ENCODE measurements around the gene NTM. TPM values are rescaled to one million over a fixed set of nuclear protein-coding genes. Genes with fewer than 3 reads are reported as not detected.

NTM gene
- total and polyA plus RNA-seq, 4 experiments from 2014 or later = not detected

DNA sequence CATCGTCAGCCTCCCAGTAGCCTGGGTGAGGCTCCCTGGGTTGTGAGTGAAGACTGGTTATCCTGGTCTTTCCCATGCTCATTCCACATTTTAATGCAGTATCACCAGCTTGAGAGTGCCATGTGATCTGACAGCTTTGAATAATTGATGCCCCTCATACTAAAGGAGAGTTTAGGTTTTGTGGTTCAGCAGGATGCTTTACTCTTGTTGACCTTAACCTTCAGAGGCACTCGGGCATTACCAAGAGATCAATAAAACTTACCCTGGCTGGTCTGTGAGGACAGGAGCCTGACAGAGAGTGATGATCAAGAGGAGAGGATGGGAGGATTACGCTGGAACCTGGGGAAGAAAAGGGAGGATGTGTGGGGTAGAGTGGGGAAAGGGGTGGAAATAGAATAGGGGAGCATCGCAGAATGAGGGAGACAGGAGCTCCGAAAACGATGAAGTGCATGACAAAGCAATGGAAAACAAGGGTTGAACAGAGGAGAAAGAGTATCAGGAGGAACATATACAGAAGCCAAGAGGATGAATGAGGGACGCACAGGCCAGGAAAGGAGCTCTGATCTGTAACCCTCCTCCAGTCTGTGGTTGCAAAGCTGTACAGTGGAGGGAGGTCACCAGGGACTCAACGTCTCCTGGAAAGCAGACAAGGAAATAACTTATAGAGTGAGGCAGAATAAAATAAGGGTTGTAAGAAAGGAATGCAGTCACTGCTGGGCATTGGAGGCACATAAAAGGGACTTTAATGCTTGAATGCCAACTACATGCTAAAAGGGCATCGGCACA lies 594.5 kb downstream of the NTM start:
- no peaks in the 10 kb centered on the region for H3K9me3 ChIP-seq (ENCODE audit: control insufficient read depth in 1 of 2, low read length in 2 of 2)
- no peaks in the 10 kb centered on the region for H3K36me3 ChIP-seq (ENCODE audit: insufficient read depth, low read length)
- H3K27ac ChIP-seq (ENCODE audit: low read depth, low read length) = no peak overlapping the region
- Mint-ChIP-seq H3K4me1 (no peaks in the 10 kb centered on the region), H3K27me3 (no peaks in the 10 kb centered on the region), H3K27ac (no peak overlapping the region), H3K36me3 (no peaks in the 10 kb centered on the region), H3K4me3 (no peak overlapping the region), H3K9me3 (peaks cover 0 to 3% (median 0%) of the 10 kb centered on the region in 8 donors)
- DNase-seq = no peak
- ChIA-PET POLR2A (ENCODE audit: partially characterized antibody) (no interaction called here), CTCF (ENCODE audit: partially characterized antibody) (no interaction called here)
- H3K4me1 ChIP-seq (ENCODE audit: insufficient read depth, low read length) = no peaks in the 10 kb centered on the region
- intact Hi-C loops (cut with micrococcal nuclease) = no loop called here
- H3K27me3 ChIP-seq (ENCODE audit: insufficient read depth, low read length) = no peaks in the 10 kb centered on the region
- no peak overlapping the region for H3K4me3 ChIP-seq (ENCODE audit: low read length in 2 of 2)

DNA sequence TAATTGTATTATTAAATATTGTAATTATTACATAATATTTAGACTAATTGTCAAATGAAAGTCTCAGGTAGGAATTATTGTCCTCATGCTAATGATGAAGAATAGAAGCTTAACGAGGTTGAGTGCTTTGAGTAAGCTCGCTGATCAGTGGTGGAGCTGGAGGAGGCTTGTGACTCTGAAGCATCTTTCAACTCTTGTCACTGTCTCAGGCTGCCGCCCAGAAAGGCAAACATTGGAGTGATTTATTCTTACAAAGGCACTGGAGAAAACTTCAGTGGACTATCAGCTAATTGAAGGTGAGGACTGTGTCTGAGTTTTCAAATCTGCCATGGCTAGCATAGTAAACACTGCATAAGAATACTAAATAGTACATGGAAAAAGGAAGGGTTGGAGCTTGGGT lies 595.1 kb downstream of the NTM start:
- Mint-ChIP-seq H3K36me3 (no peaks in the 10 kb centered on the region), H3K4me1 (no peaks in the 10 kb centered on the region), H3K27ac (no peak overlapping the region), H3K4me3 (no peak overlapping the region), H3K27me3 (no peaks in the 10 kb centered on the region), H3K9me3 (peaks cover 0 to 3% (median 0%) of the 10 kb centered on the region in 8 donors)
- H3K4me3 ChIP-seq (ENCODE audit: low read length in 2 of 2) = no peak overlapping the region
- POLR2A ChIA-PET (ENCODE audit: partially characterized antibody) = no interaction called here
- no peak for DNase-seq
- intact Hi-C loops (cut with micrococcal nuclease) = no loop called here
- H3K27me3 ChIP-seq (ENCODE audit: insufficient read depth, low read length) = no peaks in the 10 kb centered on the region
- H3K9me3 ChIP-seq (ENCODE audit: control insufficient read depth in 1 of 2, low read length in 2 of 2) = no peaks in the 10 kb centered on the region
- CTCF ChIA-PET (ENCODE audit: partially characterized antibody) = no interaction called here
- no peaks in the 10 kb centered on the region for H3K36me3 ChIP-seq (ENCODE audit: insufficient read depth, low read length)
- no peaks in the 10 kb centered on the region for H3K4me1 ChIP-seq (ENCODE audit: insufficient read depth, low read length)
- no peak overlapping the region for H3K27ac ChIP-seq (ENCODE audit: low read depth, low read length)

- Mint-ChIP-seq H3K9me3 (peaks cover 0 to 4% (median 0%) of the 10 kb centered on the region in 8 donors), H3K4me1 (no peaks in the 10 kb centered on the region), H3K27ac (no peak overlapping the region), H3K4me3 (no peak overlapping the region), H3K36me3 (no peaks in the 10 kb centered on the region), H3K27me3 (no peaks in the 10 kb centered on the region)
- DNase-seq = no peak
- ChIA-PET CTCF (ENCODE audit: partially characterized antibody) (no interaction called here), POLR2A (ENCODE audit: partially characterized antibody) (no interaction called here)
- Histone ChIP-seq H3K27me3 (ENCODE audit: insufficient read depth, low read length) (no peaks in the 10 kb centered on the region), H3K4me1 (ENCODE audit: insufficient read depth, low read length) (no peaks in the 10 kb centered on the region), H3K4me3 (ENCODE audit: low read length in 2 of 2) (no peak overlapping the region), H3K9me3 (ENCODE audit: control insufficient read depth in 1 of 2, low read length in 2 of 2) (no peaks in the 10 kb centered on the region), H3K36me3 (ENCODE audit: insufficient read depth, low read length) (no peaks in the 10 kb centered on the region), H3K27ac (ENCODE audit: low read depth, low read length) (no peak overlapping the region)
- intact Hi-C loops (cut with micrococcal nuclease) = no loop called here
Measured at GRCh38 chr11:131966667-131967066, 596.3 kb downstream of the NTM start.

DNA sequence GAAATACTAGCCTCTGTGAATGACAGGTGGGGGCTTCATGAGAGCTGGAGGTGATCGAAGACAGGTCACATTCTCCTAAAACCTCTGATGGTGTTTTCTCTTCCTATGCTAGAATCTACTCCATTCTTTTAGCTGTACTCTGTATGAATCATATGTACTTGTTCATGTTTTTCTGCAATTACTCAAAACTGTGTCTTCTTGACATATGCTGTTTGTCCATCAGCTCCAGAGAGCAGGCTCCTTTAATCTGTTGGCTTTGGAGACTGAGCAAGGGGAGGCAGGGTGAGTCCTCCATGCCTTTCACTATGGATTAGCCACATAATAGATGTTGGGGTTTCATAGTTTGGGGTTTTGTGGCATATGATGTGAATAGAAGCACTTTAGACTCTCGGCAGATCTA lies 598.8 kb downstream of the NTM start:
- Histone ChIP-seq H3K27me3 (ENCODE audit: insufficient read depth, low read length) (no peaks in the 10 kb centered on the region), H3K9me3 (ENCODE audit: control insufficient read depth in 1 of 2, low read length in 2 of 2) (no peaks in the 10 kb centered on the region), H3K27ac (ENCODE audit: low read depth, low read length) (no peak overlapping the region), H3K4me3 (ENCODE audit: low read length in 2 of 2) (no peak overlapping the region), H3K36me3 (ENCODE audit: insufficient read depth, low read length) (no peaks in the 10 kb centered on the region), H3K4me1 (ENCODE audit: insufficient read depth, low read length) (no peaks in the 10 kb centered on the region)
- Mint-ChIP-seq H3K4me3 (no peak overlapping the region), H3K36me3 (no peaks in the 10 kb centered on the region), H3K27me3 (no peaks in the 10 kb centered on the region), H3K27ac (no peak overlapping the region), H3K4me1 (no peaks in the 10 kb centered on the region), H3K9me3 (peaks cover 0 to 5% (median 0%) of the 10 kb centered on the region in 8 donors)
- DNase-seq = no peak
- ChIA-PET CTCF (ENCODE audit: partially characterized antibody) (no interaction called here), POLR2A (ENCODE audit: partially characterized antibody) (no interaction called here)
- intact Hi-C loops (cut with micrococcal nuclease) = no loop called here

GRCh38 chr11:131973061-131973460 lies 602.6 kb downstream of the NTM start:
- no peak overlapping the region for H3K4me3 Mint-ChIP-seq
- Histone ChIP-seq H3K27me3 (ENCODE audit: insufficient read depth, low read length) (no peaks in the 10 kb centered on the region), H3K36me3 (ENCODE audit: insufficient read depth, low read length) (no peaks in the 10 kb centered on the region), H3K4me3 (ENCODE audit: low read length in 2 of 2) (no peak overlapping the region), H3K4me1 (ENCODE audit: insufficient read depth, low read length) (no peaks in the 10 kb centered on the region), H3K9me3 (ENCODE audit: control insufficient read depth in 1 of 2, low read length in 2 of 2) (no peaks in the 10 kb centered on the region), H3K27ac (ENCODE audit: low read depth, low read length) (no peak overlapping the region)
- no peaks in the 10 kb centered on the region for H3K4me1 Mint-ChIP-seq
- H3K27me3 Mint-ChIP-seq = no peaks in the 10 kb centered on the region
- peaks cover 0 to 7% (median 4%) of the 10 kb centered on the region in 8 donors for H3K9me3 Mint-ChIP-seq
- no peak overlapping the region for H3K27ac Mint-ChIP-seq
- no peak for DNase-seq
- intact Hi-C loops (cut with micrococcal nuclease) = no loop called here
- H3K36me3 Mint-ChIP-seq = no peaks in the 10 kb centered on the region
- ChIA-PET CTCF (ENCODE audit: partially characterized antibody) (no interaction called here), POLR2A (ENCODE audit: partially characterized antibody) (no interaction called here)

- no peak overlapping the region for H3K27ac ChIP-seq (ENCODE audit: low read depth, low read length)
- H3K4me1 ChIP-seq (ENCODE audit: insufficient read depth, low read length) = no peaks in the 10 kb centered on the region
- intact Hi-C loops (cut with micrococcal nuclease) = no loop called here
- peaks cover 0 to 7% (median 5%) of the 10 kb centered on the region in 8 donors for H3K9me3 Mint-ChIP-seq
- no peak for DNase-seq
- ChIA-PET POLR2A (ENCODE audit: partially characterized antibody) (no interaction called here), CTCF (ENCODE audit: partially characterized antibody) (no interaction called here)
- no peaks in the 10 kb centered on the region for H3K36me3 Mint-ChIP-seq
- no peaks in the 10 kb centered on the region for H3K27me3 Mint-ChIP-seq
- no peaks in the 10 kb centered on the region for H3K36me3 ChIP-seq (ENCODE audit: insufficient read depth, low read length)
- no peaks in the 10 kb centered on the region for H3K9me3 ChIP-seq (ENCODE audit: control insufficient read depth in 1 of 2, low read length in 2 of 2)
- no peak overlapping the region for H3K4me3 Mint-ChIP-seq
- no peak overlapping the region for H3K27ac Mint-ChIP-seq
- H3K27me3 ChIP-seq (ENCODE audit: insufficient read depth, low read length) = no peaks in the 10 kb centered on the region
- no peaks in the 10 kb centered on the region for H3K4me1 Mint-ChIP-seq
- H3K4me3 ChIP-seq (ENCODE audit: low read length in 2 of 2) = no peak overlapping the region
Measured at GRCh38 chr11:131975619-131976018, 605.2 kb downstream of the NTM start.

GRCh38 chr11:131976021-131976420 lies 605.6 kb downstream of the NTM start:
- Mint-ChIP-seq H3K27ac (no peak overlapping the region), H3K4me3 (no peak overlapping the region), H3K4me1 (no peaks in the 10 kb centered on the region), H3K9me3 (peaks cover 0 to 7% (median 5%) of the 10 kb centered on the region in 8 donors), H3K27me3 (no peaks in the 10 kb centered on the region), H3K36me3 (no peaks in the 10 kb centered on the region)
- H3K27me3 ChIP-seq (ENCODE audit: insufficient read depth, low read length) = no peaks in the 10 kb centered on the region
- H3K36me3 ChIP-seq (ENCODE audit: insufficient read depth, low read length) = no peaks in the 10 kb centered on the region
- no peaks in the 10 kb centered on the region for H3K4me1 ChIP-seq (ENCODE audit: insufficient read depth, low read length)
- no peaks in the 10 kb centered on the region for H3K9me3 ChIP-seq (ENCODE audit: control insufficient read depth in 1 of 2, low read length in 2 of 2)
- DNase-seq = no peak
- H3K27ac ChIP-seq (ENCODE audit: low read depth, low read length) = no peak overlapping the region
- intact Hi-C loops (cut with micrococcal nuclease) = no loop called here
- ChIA-PET POLR2A (ENCODE audit: partially characterized antibody) (no interaction called here), CTCF (ENCODE audit: partially characterized antibody) (no interaction called here)
- H3K4me3 ChIP-seq (ENCODE audit: low read length in 2 of 2) = no peak overlapping the region

DNA sequence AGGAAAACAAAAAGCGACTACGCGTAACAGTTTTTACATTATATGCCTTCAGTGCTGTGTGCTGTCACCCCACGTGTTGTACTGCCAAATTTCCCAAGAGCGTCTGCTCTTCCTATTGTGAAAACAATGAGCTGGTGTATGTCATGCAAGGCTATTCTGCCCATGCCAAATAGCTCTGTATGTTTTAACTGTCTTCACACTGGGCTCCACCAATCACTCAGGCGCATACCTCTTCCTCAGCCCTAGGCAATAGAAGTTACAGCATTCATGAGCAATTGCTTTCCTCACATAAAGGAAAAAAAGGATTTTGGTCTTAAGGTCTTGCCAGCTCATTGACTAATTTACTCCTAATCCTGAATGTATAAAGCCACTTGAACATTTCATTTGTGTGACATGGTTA lies 606.8 kb downstream of the NTM start:
- Histone ChIP-seq H3K9me3 (ENCODE audit: control insufficient read depth in 1 of 2, low read length in 2 of 2) (no peaks in the 10 kb centered on the region), H3K4me1 (ENCODE audit: insufficient read depth, low read length) (no peaks in the 10 kb centered on the region), H3K27me3 (ENCODE audit: insufficient read depth, low read length) (no peaks in the 10 kb centered on the region), H3K4me3 (ENCODE audit: low read length in 2 of 2) (no peak overlapping the region), H3K27ac (ENCODE audit: low read depth, low read length) (no peak overlapping the region), H3K36me3 (ENCODE audit: insufficient read depth, low read length) (no peaks in the 10 kb centered on the region)
- no peak for DNase-seq
- CTCF ChIA-PET (ENCODE audit: partially characterized antibody) = no interaction called here
- Mint-ChIP-seq H3K27ac (no peak overlapping the region), H3K4me1 (no peaks in the 10 kb centered on the region), H3K9me3 (peaks cover 0 to 9% (median 6%) of the 10 kb centered on the region in 8 donors), H3K36me3 (no peaks in the 10 kb centered on the region), H3K27me3 (no peaks in the 10 kb centered on the region), H3K4me3 (no peak overlapping the region)
- intact Hi-C loops (cut with micrococcal nuclease) = no loop called here
- POLR2A ChIA-PET (ENCODE audit: partially characterized antibody) = no interaction called here

Data from CD4-positive, alpha-beta memory T cell (primary cell).